Measurements from ENCODE around the gene TTC34.

GRCh38 chr1:2636733-2637132 lies 164.8 kb downstream of the TTC34 start:
- TF ChIP-seq POLR2A (IDR thresholded peaks at IDR 0.05) (no peak), POLR2AphosphoS5 (IDR thresholded peaks at IDR 0.05) (no peak)
- TF ChIP-seq, protein P1, sequence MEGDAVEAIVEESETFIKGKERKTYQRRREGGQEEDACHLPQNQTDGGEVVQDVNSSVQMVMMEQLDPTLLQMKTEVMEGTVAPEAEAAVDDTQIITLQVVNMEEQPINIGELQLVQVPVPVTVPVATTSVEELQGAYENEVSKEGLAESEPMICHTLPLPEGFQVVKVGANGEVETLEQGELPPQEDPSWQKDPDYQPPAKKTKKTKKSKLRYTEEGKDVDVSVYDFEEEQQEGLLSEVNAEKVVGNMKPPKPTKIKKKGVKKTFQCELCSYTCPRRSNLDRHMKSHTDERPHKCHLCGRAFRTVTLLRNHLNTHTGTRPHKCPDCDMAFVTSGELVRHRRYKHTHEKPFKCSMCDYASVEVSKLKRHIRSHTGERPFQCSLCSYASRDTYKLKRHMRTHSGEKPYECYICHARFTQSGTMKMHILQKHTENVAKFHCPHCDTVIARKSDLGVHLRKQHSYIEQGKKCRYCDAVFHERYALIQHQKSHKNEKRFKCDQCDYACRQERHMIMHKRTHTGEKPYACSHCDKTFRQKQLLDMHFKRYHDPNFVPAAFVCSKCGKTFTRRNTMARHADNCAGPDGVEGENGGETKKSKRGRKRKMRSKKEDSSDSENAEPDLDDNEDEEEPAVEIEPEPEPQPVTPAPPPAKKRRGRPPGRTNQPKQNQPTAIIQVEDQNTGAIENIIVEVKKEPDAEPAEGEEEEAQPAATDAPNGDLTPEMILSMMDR (IDR thresholded peaks at IDR 0.05) = no peak
